Ramos (cell line): Measurements from ENCODE around the gene TOMM22.

ENCODE experiments used
- in situ Hi-C: fragments of 300-500 bp; cut with MboI; formaldehyde crosslinking; loops from one replicate; pipeline ENCODE4 v1.14.3; 2022; ENCODE audit warnings: low sequenced_read_pairs; ENCODE audit not compliant: unreplicated experiment

TOMM22 gene

DNA sequence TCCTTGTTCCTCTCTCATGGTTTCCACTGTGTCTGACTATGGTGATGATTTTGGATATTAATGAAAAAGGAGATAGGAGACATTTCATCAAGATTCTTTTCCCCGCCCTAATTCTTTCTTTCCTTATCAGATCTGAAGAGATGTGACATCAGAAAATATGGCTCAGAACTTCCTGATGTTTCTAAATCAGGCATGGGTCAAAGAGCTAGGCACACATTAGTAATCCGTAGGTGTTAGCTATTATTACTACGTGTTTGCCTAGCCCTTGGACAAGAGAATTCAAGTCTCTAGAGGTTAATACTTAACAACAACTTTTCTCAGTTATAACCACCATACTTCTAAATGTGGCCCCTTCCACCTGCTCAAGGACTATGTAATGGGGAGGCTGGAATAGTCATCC, 13.2 kb downstream of the TOMM22 start:
- in situ Hi-C loops, result no loop called here

DNA sequence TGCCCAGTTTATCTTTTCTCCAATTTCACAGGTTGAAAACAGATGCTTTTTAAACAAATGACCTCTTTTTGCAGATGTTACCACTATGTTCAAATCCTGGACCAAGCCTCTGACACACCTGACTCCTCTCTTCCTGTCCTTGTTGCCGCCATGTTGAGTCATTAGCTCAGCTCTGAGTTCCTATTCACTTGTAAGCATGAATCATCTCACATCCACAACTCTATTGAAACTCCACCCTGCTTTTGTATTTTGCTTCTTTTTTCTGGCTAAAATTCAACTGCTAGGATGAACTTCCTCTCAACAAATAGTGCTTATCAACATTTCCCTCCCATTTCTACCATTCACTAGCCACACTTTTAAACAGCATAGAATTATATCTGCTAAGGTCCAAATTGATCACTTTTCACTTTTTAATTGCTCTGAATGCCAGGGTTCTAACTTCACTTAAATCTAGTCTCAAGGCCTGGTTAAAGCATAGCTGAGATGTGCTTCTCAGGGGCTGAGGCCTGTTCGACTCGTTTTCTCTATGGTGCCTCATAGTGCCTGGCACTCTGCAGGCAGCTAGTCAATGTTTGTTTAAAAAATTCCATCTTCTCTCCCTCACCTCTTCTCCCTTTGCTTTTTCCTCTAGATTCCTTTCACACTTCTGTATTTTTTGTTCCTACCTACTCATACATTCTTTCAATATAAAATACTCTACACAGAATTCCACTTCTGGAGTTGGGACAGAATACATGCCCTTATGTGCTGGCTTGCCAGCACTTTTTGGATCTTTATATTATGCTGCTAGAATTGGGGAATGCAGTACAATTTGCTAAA, 15.1 kb downstream of the TOMM22 start:
- in situ Hi-C loops, result no loop called here

DNA sequence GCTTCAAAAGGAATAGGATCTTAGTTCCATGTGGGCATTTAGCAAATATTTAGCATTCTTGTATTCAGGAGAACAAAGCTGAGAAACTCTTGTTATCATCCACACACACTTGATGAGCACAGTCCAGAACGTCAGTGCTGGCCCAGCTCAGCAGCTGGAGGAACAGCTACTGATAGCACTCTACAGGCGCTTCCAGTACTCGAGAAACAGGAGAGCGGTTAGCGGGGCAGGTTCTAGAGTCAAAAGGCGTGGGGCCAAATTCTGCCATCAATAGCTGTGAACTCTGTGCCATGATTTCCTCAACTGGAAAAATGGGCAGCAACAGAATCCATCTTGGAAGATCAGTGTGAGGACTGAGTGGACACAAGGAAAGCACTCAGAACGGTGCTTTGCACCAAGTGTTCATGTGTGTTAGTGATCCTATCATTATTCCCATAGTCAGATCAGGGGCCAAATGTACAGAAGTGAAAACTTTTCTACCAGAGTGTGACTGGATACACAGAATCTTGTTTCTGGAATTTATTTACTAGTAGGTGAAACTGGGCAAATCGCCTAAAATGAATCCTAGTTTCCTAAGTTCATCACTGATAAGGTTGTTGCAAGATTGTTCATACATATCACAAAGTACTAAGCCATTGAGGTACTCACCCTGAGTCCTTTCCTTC, 15.8 kb downstream of the TOMM22 start:
- in situ Hi-C loops, result no loop called here

DNA sequence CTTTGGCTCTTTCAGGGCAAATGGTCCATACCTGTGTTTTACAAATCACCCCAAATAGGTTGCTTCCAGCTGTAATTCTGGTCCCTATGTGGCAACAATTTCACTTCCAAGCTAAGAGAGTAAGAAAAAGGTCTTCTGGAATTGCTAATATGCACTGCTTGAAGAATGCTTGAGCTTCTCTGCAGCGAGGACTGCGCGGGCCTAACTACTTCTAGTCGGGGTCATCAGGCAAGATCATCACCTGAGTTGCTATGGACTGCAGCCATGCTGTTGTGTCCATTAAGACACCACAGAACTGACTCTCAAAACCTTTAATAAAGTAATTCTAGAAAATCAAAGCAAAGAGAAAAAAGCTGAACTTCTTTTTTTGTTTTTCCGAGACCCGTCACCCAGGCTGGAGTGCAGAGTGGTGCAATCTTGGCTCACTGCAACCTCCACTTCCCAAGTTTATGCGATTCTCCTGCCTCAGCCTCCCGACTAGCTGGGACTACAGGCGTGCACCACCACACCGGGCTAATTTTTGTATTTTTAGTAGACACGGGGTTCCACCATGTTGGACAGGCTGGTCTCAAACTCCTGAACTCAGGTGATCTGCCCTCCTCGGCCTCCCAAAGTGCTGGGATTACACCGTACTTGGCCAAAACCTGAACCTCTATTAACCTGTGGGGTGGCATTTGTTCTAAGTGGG, 16.8 kb downstream of the TOMM22 start:
- in situ Hi-C loops, result no loop called here

DNA sequence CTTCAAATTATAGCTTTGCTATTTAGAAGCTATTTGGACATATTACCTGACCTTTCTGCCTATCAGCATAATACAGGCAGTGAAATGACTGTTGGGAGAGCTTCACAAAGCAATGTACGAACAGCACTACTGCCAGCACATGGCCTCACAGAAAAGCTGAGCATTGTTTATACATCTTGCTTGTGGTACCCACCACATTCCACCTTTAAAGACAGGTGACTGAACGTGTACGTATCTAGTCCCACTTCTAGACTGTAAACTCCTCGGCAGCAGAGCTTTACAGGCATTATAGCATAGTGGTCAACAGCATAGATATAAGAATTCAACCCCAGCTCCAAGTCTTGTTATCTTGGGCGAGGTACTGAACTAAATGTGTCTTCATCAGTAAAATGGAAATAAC, 17.4 kb downstream of the TOMM22 start:
- in situ Hi-C loops, result no loop called here

DNA sequence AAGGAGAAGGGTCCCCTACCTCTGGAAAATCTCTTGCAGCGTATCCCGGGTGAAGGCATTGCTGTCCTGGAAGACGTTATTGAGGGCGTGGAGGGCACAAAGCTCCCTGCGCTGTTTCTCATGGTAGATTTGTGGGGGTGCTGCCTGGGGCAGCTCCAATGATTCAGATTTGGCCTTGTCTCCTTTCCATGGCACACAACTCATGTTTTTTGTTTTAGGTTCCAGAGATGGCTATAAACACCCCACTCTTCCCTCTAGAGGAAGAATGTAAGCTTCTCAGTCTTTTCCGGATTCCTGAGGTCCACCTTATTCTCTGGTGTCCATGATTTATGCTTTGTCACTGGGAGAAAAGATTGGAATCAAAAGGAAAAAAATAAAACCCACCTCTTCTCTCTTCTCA, 18.0 kb downstream of the TOMM22 start:
- in situ Hi-C loops, result no loop called here

DNA sequence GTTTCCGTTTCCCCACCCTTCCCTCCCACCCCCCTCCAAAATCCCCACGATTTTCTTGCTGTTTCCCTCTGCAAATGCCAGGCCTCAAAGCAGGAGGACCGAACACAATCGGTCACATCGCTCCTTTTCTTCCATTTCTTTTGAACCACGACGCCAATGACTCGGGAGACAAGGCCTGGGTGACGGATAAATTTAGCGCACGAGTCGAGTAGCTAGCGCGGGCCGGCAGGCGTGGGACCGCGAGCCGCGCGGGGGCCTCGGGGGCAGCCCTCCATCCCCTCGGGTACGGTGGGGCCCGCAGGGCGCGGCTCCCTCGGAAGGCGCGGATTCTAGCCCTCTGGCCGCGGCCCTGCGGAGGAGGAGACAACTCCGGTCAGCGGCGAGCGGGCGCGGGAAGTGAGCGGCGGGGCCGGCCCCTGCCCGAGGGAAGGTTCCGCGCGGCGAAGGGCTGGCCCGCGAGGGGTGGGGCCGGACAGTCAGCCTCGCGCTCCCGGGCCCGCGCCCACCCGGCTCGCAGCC, 18.6 kb downstream of the TOMM22 start:
- in situ Hi-C loops, result no loop called here

DNA sequence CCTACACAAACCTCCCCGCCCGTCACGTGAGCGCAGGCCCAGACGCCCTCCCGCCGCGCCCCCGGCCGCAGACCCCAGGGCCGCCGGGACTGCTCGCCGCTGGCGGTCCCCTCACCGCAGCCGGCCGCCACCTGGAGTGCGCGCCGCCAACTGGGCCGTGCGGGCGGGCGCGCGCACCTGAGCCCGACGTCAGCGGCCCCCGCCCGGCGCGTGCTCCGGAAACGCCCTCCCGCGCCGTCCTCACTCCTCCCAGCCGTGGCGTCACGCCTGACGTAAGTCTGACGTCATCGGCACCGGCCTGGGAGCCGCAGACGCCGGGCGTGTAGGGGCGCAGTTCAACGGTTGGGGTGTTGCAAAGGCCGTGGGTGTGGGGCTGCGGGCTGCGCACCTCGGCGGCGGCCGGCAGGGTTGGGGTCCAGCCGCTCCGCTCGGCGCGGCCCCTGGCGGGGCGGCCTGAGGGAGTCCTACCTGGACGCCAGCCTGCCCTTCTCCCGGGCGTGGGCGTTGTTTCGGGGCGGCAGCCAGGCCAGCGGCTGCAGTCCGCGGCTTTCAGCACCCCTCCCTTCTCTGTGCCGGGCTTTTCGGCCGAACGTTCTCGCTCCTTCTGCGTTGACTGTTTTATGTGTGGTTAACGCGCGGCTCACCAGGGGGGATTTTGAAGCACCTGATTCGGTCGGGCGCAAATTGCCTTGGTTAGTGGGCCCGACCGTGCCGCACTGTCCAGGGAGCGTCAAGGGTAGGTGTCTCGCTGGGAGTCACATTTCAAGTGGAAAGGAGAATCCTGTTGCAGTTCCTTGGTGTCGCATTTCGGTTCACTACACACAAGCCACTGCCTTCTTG, 19.3 kb downstream of the TOMM22 start, which contains the start of gene JOSD1:
JOSD1 (minus strand) TSS at position 155 of the 840 bp plus-strand sequence. CDS start 956 bp downstream, outside the sequence.
- in situ Hi-C loops, result no loop called here

DNA sequence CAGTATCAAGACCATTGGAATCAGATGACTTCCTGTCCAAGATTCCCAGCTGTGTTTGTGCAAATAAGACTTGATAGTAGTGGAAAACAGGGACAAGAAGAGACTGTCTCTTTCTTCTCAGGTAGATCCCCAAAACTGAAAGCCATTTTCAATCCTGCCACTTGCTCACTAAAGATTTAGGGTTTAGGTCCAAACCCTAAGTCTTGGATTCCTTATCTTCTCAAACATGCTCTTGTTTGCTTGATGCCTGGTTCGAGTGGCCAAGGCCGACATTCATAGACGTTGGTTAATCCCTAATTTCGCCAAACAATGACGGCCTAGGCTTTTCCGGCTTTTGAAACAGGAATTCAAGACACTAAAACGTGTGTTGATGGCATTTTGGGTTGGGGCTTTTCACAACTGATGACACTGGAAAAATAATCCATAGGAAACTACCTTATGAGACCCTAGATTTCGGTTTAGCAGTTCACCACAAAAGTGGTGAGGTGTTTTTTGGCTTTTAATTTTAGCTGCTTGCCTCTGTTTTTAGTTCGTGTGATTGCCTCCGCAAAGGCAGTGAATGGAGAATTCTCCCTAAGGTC, 23.0 kb downstream of the TOMM22 start:
- in situ Hi-C loops, result no loop called here

DNA sequence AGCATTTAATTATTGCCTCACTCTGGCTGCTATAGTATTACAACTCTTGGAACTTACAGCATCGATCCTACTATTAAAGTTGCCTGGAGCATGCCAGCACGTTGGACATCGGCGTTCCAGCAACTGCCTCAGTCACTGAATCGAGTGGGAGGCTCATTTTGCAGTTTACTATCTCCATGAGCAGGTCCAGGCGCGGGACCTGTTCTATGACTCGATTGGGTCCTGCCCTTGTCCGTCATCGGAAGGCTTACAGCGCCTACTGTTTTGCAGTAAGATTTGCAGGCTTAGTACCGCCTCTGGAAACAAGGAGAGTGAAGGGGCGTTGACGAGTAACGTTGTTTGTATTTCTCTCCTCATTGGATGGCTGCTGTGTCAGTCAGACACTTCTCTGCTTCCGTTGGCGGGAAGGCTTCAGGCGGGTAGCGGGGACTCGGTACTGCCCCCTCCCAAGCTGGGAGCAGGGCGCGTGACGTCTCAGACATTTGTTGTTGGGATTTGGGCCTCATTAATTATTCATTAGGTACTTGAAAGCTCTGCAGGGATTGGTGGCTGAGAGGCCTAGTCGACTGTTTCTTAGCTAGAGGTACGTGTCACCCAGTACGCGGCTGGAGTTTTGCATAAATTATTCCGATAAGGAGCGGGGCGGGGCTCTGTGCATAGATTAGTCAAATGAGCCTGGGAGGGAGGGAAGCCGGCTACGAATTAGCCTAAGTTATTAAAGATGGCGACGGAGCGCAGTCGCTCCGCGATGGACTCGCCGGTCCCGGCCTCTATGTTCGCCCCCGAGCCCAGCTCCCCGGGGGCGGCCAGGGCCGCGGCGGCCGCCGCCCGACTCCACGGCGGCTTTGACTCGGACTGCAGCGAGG, 23.7 kb downstream of the TOMM22 start, which contains the start of gene GTPBP1:
GTPBP1 (plus strand) TSS at position 710 of the 866 bp plus-strand sequence; CDS start at position 722, 12 bp downstream.
- in situ Hi-C loops, result no loop called here

DNA sequence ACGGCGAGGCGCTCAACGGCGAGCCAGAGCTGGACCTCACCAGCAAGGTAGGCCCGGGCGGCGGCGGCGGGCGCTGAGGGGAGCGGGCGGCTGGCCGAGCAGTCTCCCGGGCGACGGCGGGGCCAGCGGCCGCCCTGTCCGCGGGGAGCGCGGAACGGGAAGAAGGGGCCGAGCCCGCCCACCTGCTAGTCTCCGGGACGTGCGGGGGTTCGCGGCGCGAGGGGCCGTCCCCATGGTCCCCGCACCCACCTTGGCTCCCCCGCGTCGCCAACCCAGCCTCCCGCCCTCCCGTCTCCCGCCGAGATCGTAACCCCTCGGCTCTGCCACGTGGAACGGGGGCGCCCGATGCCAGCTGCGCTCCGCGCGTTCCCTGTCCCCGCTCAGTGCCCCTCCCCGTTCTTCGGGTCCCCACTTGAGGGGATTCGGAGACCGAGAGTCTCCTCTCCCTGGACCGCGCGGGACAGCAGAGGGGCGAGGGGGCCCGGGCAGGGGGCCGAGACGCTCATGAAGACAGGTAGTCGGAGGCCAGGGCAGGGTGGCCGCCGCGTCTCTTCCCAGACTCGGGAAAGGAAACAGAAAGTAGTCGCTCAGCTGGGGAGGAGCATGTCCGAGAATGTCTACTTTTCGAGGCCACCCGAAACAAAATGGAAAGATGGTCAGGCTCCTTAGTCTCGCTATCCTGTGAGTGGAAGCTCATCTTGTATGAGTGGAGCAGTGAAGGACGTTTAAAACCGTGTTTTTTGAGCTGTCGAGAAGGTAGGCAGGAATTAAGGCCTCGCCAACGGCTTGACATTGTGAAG, 24.5 kb downstream of the TOMM22 start:
- in situ Hi-C loops, result no loop called here

DNA sequence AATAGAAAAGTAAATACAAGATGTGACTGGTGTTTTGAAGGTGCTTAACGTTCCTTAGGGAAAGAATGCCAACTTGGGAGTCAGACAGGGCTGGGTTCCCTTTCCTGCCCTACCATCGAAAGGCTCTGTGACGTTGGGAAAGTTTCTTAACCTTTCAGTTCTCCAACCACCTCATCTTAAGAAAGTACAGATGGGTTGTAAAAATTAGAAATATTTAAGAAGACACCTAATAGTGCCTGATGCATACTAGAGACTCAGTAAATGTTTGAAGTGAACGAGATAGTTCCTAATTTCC, 25.1 kb downstream of the TOMM22 start:
- in situ Hi-C loops, result no loop called here

DNA sequence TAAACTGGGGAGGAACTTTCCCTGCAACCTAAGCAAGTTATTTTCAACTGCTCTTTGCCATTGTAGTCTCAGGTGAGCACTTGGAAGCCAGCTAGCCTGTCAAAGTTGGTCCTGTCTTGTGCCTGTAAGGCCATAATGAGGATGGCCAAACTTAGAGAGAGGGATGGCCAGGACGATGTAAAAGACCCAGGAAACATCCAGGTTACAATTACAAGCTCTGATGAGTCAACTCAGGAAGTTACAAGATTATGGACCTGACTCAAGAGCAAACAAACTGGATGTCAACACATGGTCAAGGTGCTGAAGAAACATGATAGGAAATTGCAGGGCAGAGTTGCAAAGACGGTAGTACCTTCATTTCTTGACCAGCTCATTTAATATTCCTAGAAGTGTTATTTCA, 25.6 kb downstream of the TOMM22 start:
- in situ Hi-C loops, result no loop called here

DNA sequence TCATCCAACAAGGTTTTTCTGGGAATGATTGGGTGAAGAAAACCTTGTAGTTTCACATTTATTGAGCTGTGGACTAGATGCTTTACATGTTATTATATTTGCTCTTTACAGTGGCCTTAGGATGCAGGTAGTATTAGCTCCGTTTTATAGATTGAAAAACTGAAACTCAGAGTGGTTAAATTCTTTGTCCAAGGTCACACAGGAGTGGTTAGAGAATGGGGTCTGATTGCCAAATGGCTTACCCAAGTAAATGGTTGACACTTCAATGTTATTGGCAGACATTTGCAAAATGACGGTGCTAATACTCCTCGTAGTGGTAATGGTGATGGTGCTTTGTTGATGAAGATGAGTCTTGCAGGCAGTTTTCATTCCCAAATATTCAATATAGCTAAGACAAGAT, 26.2 kb downstream of the TOMM22 start:
- in situ Hi-C loops, result no loop called here

DNA sequence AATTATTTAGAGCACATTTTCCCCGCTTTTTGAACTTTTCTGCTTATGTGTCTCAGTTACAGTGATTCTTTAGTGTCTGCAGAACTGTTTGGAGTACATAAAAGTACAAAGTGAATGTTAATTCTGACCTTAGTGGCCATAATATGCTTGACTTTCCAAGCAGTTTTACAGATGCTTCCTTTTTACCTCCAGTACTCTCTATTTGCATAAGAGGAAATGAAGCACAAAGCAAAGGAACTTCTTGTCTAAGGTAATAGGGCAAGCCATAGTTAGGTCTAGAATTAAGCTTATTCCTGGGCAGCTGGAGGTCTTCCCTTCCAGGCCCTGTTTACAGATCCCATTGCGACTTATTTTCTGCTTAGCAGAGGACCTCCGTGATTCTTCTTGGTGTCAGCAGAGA, 27.5 kb downstream of the TOMM22 start:
- in situ Hi-C loops, result no loop called here

DNA sequence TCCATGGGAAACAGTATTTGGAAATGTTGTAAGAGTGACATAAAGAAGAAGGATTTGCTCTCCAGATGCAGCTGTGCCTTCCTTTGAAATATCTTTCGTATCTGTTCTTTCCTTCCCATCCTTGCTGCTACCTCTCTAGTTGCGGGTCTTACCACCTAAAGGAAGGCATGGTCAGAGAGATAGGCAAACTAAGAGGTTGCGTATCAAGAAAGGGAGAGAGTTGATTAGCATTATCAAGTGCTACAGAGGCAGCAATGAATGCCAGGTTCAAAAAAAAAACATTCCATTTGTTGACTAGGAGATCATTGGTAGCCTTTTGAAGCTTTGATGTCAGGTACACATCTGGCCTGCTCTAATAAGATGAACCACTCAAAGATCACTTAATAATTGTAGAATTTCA, 28.6 kb downstream of the TOMM22 start:
- in situ Hi-C loops, result no loop called here

DNA sequence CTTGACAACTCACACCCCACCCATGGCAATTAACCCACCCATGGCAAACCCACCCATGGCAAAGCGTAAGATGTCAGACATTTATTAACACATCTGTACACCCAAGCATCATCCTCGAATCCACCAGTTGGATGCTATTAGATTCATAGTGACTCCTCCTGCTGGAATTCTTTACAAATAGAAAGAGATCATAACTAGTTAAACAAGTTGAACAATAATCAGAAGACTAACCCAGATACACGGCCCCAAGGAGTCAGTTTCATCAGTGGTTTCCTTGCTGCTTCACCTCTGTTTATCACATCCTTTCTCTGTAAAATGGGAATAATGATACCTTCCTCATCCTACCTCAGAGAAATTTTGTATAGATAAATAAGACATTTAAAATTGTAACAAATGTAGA, 29.1 kb downstream of the TOMM22 start:
- in situ Hi-C loops, result no loop called here
